HEK293 (cell line): Measurements from ENCODE around the gene ZNF319.

Source experiments
- CTCF ChIA-PET: fragments of 350-600 bp; formaldehyde crosslinking; extraction: SDS; loops from one replicate; lab custom pipeline; 2021; ENCODE audit warnings: antibody characterized with exemption; lab: Yijun Ruan, JAX
- POLR2A ChIA-PET: fragments of 300-600 bp; formaldehyde crosslinking; extraction: SDS; loops from one replicate; lab custom pipeline; 2020; ENCODE audit warnings: antibody characterized with exemption, inconsistent platforms; lab: Yijun Ruan, JAX
- H3K27ac ChIP-seq: fragments of 200-500 bp; sonication (Bioruptor generic); 2 replicates; pipeline ENCODE4 v1.5.1; 2014; ENCODE audit warnings: low read depth, low read length, control low read depth, inconsistent platforms; ENCODE audit errors: extremely low read depth
- H3K36me3 ChIP-seq, 2 experiments: fragments of 200-500 bp in 1 of 2; sonication (Bioruptor generic) in 1 of 2; 1 replicate in 1 of 2; 2 replicates in 1 of 2; pipeline ENCODE4 v1.5.1; 2014 to 2017; ENCODE audit warnings: inconsistent platforms in 2 of 2, low read length in 2 of 2; ENCODE audit not compliant: control insufficient read depth in 2 of 2, insufficient read depth in 1 of 2
- H3K4me1 ChIP-seq: fragments of 200-500 bp; sonication (Bioruptor generic); 2 replicates; pipeline ENCODE4 v1.5.1; 2014; ENCODE audit warnings: mild to moderate bottlenecking, low read length, inconsistent platforms; ENCODE audit not compliant: control insufficient read depth, insufficient read depth
- H3K4me3 ChIP-seq: 2 replicates; pipeline ENCODE4 v1.5.1; 2011; ENCODE audit warnings: low read depth, mild to moderate bottlenecking, control low read depth, low read length, moderate library complexity
- H3K9me3 ChIP-seq: fragments of 200-500 bp; sonication (Bioruptor generic); 2 replicates; pipeline ENCODE4 v1.5.1; 2014; ENCODE audit warnings: low read depth, low read length, inconsistent platforms; ENCODE audit not compliant: control insufficient read depth, insufficient read depth
- SCRT1 ChIP-seq: fragments of 450-650 bp; formaldehyde crosslinking; IDR thresholded peaks from 2 replicates; pipeline ENCODE4 v1.5.1; 2016; ENCODE audit warnings: missing biosample characterization, missing genetic modification characterization, borderline replicate concordance
- SCRT2 ChIP-seq: fragments of 450-650 bp; formaldehyde crosslinking; IDR thresholded peaks from 2 replicates; pipeline ENCODE4 v1.5.1; 2016; ENCODE audit warnings: missing biosample characterization, missing genetic modification characterization
- SP2 ChIP-seq: fragments of 450-650 bp; formaldehyde crosslinking; IDR thresholded peaks from 2 replicates; pipeline ENCODE4 v1.5.1; 2016; ENCODE audit warnings: missing biosample characterization, missing genetic modification characterization
- ZNF133 ChIP-seq: fragments of 450-650 bp; formaldehyde crosslinking; IDR thresholded peaks from 2 replicates; pipeline ENCODE4 v1.5.1; 2016; ENCODE audit warnings: missing biosample characterization, missing genetic modification characterization
- ZNF239 ChIP-seq: fragments of 450-650 bp; formaldehyde crosslinking; IDR thresholded peaks from 2 replicates; pipeline ENCODE4 v1.5.1; 2016; ENCODE audit warnings: missing biosample characterization, missing genetic modification characterization
- ZNF274 ChIP-seq, 2 experiments: fragments of 200-500 bp in 1 of 2; fragments of 450-650 bp in 1 of 2; sonication (Bioruptor generic) in 1 of 2; formaldehyde crosslinking in 1 of 2; IDR thresholded peaks; 2 replicates each; pipeline versions ENCODE4 v1.5.1 to v1.6.1; 2014 to 2016; ENCODE audit warnings: borderline replicate concordance in 1 of 2, inconsistent platforms in 1 of 2, low read length in 1 of 2, missing biosample characterization in 1 of 2, missing genetic modification characterization in 1 of 2
- ZNF335 ChIP-seq: fragments of 450-650 bp; formaldehyde crosslinking; conservative IDR thresholded peaks from 2 replicates; pipeline ENCODE4 v1.5.1; 2016; ENCODE audit warnings: missing biosample characterization, missing genetic modification characterization
- ZNF354C ChIP-seq: fragments of 450-650 bp; formaldehyde crosslinking; IDR thresholded peaks from 2 replicates; pipeline ENCODE4 v1.5.1; 2016; ENCODE audit warnings: missing biosample characterization, missing genetic modification characterization, low read depth, borderline replicate concordance
- ZNF423 ChIP-seq: fragments of 450-650 bp; formaldehyde crosslinking; IDR thresholded peaks from 2 replicates; pipeline ENCODE4 v1.5.1; 2016; ENCODE audit warnings: missing biosample characterization, missing genetic modification characterization
- ZNF600 ChIP-seq: fragments of 450-650 bp; formaldehyde crosslinking; IDR thresholded peaks from 2 replicates; pipeline ENCODE4 v1.5.1; 2016; ENCODE audit warnings: missing biosample characterization, missing genetic modification characterization
- ZNF626 ChIP-seq: fragments of 450-650 bp; sonication (Bioruptor Pico); formaldehyde crosslinking; IDR thresholded peaks from 2 replicates; pipeline ENCODE4 v1.5.1; 2018; ENCODE audit warnings: missing biosample characterization, missing genetic modification characterization, inconsistent platforms
- ZNF843 ChIP-seq: fragments of 450-650 bp; formaldehyde crosslinking; IDR thresholded peaks from 2 replicates; pipeline ENCODE4 v1.5.1; 2016; ENCODE audit warnings: missing biosample characterization, missing genetic modification characterization
- ZSCAN23 ChIP-seq: fragments of 450-650 bp; formaldehyde crosslinking; IDR thresholded peaks from 2 replicates; pipeline ENCODE4 v1.5.1; 2016; ENCODE audit warnings: missing biosample characterization, missing genetic modification characterization
- TF ChIP-seq, protein P1 (sequence below): fragments of 450-650 bp; formaldehyde crosslinking; IDR thresholded peaks from 2 replicates; pipeline ENCODE4; 2016; ENCODE audit warnings: missing biosample characterization, missing genetic modification characterization
- TF ChIP-seq, protein P2 (sequence below): fragments of 450-650 bp; formaldehyde crosslinking; conservative IDR thresholded peaks from 2 replicates; pipeline ENCODE4 v1.5.1; 2016; ENCODE audit warnings: low read depth, missing biosample characterization, missing genetic modification characterization
- TF ChIP-seq, protein P3 (sequence below): fragments of 450-650 bp; formaldehyde crosslinking; IDR thresholded peaks from 2 replicates; pipeline ENCODE4 v1.5.1; 2016; ENCODE audit warnings: missing biosample characterization, missing genetic modification characterization
- TF ChIP-seq, protein P4 (sequence below): fragments of 450-650 bp; formaldehyde crosslinking; IDR thresholded peaks from 2 replicates; pipeline ENCODE4 v1.5.1; 2016; ENCODE audit warnings: missing biosample characterization, missing genetic modification characterization
- TF ChIP-seq, protein P5 (sequence below): fragments of 450-650 bp; formaldehyde crosslinking; IDR thresholded peaks from 2 replicates; pipeline ENCODE4 v1.5.1; 2017; ENCODE audit warnings: missing biosample characterization, missing genetic modification characterization
- TF ChIP-seq, protein P6 (sequence below): fragments of 450-650 bp; formaldehyde crosslinking; IDR thresholded peaks from 2 replicates; pipeline ENCODE4 v1.5.1; 2016; ENCODE audit warnings: missing biosample characterization, missing genetic modification characterization
- TF ChIP-seq, protein P7 (sequence below): fragments of 450-650 bp; formaldehyde crosslinking; IDR thresholded peaks from 2 replicates; pipeline ENCODE4 v1.5.1; 2016; ENCODE audit warnings: missing biosample characterization, missing genetic modification characterization

The ZNF319 gene

DNA sequence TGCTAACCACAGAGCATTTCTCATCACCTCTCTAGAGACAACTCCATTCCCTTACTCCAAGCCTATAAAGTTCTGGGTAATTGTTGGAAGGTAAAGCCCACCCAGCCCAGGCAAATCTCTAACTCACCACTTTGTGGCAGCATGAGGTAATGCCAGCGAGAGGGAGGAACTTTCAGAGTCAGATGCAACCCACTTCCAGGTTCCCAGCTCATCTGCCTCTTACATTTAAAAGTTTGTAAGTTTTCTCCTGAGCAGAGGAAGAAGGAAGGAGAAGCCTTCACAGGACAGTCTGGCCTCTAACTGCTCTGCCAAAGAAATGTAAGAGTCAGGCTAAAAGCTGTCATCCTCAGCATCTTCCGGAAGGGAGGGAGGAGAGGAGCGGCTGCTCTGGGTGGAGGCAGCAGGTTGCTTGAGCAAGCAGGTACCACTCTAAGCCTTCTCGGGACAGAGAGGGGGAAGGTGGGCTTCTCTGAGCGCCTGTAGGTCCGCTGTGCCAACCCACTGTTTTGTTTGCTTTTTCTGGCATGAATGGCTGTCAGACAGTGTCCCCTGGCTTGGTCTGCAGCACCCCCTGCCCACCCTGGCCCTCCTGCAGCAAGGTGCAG is 1.0 kb downstream of the ZNF319 start:
- no peaks in the 10 kb centered on the region for H3K9me3 ChIP-seq
- H3K4me1 ChIP-seq = no peaks in the 10 kb centered on the region
- peak overlapping the region; percentile 27; the same call in 1 of the 2 replicates for H3K27ac ChIP-seq
- peaks cover 0 to 52% of the 10 kb centered on the region in 2 experiments; a peak in 1 of 3 replicates for H3K36me3 ChIP-seq
- POLR2A ChIA-PET = interaction anchor here (1.5 kb wide), 1 partner anchor 130 kb away, joined by 3 read pairs; the partner anchor contains the start of gene CFAP20
- TF ChIP-seq ZNF423 (tag by site-specific recombination) (no peak), SCRT1 (tag by site-specific recombination) (no peak), ZNF626 (no peak), ZSCAN23 (tag by site-specific recombination) (no peak), ZNF600 (peak; percentile 30; the same call in 1 of the 2 replicates), SCRT2 (tag by site-specific recombination) (peak; percentile 28; the same call in 1 of the 2 replicates), ZNF239 (no peak), ZNF354C (tag by site-specific recombination) (no peak), ZNF133 (tag by site-specific recombination) (no peak), SP2 (0 out of 2 replicates have a peak, but pooled peaks have one; percentile 26), ZNF274 (IDR thresholded peaks at IDR 0.05; ENCODE audit: low read length) (no peak), ZNF274 (tag by site-specific recombination; IDR thresholded peaks at IDR 0.05; ENCODE audit: borderline replicate concordance) (no peak), ZNF843 (tag by site-specific recombination) (no peak), ZNF335 (tag by site-specific recombination) (peak; percentile 52)
- TF ChIP-seq, protein P1, sequence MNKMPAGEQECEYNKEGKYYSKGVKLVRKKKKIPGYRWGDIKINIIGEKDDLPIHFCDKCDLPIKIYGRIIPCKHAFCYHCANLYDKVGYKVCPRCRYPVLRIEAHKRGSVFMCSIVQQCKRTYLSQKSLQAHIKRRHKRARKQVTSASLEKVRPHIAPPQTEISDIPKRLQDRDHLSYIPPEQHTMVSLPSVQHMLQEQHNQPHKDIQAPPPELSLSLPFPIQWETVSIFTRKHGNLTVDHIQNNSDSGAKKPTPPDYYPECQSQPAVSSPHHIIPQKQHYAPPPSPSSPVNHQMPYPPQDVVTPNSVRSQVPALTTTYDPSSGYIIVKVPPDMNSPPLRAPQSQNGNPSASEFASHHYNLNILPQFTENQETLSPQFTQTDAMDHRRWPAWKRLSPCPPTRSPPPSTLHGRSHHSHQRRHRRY (tag by site-specific recombination) = no peak
- TF ChIP-seq, protein P2, sequence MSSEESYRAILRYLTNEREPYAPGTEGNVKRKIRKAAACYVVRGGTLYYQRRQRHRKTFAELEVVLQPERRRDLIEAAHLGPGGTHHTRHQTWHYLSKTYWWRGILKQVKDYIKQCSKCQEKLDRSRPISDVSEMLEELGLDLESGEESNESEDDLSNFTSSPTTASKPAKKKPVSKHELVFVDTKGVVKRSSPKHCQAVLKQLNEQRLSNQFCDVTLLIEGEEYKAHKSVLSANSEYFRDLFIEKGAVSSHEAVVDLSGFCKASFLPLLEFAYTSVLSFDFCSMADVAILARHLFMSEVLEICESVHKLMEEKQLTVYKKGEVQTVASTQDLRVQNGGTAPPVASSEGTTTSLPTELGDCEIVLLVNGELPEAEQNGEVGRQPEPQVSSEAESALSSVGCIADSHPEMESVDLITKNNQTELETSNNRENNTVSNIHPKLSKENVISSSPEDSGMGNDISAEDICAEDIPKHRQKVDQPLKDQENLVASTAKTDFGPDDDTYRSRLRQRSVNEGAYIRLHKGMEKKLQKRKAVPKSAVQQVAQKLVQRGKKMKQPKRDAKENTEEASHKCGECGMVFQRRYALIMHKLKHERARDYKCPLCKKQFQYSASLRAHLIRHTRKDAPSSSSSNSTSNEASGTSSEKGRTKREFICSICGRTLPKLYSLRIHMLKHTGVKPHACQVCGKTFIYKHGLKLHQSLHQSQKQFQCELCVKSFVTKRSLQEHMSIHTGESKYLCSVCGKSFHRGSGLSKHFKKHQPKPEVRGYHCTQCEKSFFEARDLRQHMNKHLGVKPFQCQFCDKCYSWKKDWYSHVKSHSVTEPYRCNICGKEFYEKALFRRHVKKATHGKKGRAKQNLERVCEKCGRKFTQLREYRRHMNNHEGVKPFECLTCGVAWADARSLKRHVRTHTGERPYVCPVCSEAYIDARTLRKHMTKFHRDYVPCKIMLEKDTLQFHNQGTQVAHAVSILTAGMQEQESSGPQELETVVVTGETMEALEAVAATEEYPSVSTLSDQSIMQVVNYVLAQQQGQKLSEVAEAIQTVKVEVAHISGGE (tag by site-specific recombination) = no peak
- TF ChIP-seq, protein P3, sequence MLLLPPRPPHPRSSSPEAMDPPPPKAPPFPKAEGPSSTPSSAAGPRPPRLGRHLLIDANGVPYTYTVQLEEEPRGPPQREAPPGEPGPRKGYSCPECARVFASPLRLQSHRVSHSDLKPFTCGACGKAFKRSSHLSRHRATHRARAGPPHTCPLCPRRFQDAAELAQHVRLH = no peak
- TF ChIP-seq, protein P4, sequence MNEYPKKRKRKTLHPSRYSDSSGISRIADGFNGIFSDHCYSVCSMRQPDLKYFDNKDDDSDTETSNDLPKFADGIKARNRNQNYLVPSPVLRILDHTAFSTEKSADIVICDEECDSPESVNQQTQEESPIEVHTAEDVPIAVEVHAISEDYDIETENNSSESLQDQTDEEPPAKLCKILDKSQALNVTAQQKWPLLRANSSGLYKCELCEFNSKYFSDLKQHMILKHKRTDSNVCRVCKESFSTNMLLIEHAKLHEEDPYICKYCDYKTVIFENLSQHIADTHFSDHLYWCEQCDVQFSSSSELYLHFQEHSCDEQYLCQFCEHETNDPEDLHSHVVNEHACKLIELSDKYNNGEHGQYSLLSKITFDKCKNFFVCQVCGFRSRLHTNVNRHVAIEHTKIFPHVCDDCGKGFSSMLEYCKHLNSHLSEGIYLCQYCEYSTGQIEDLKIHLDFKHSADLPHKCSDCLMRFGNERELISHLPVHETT = no peak
- TF ChIP-seq, protein P5, sequence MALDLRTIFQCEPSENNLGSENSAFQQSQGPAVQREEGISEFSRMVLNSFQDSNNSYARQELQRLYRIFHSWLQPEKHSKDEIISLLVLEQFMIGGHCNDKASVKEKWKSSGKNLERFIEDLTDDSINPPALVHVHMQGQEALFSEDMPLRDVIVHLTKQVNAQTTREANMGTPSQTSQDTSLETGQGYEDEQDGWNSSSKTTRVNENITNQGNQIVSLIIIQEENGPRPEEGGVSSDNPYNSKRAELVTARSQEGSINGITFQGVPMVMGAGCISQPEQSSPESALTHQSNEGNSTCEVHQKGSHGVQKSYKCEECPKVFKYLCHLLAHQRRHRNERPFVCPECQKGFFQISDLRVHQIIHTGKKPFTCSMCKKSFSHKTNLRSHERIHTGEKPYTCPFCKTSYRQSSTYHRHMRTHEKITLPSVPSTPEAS (tag by site-specific recombination) = no peak
- TF ChIP-seq, protein P6, sequence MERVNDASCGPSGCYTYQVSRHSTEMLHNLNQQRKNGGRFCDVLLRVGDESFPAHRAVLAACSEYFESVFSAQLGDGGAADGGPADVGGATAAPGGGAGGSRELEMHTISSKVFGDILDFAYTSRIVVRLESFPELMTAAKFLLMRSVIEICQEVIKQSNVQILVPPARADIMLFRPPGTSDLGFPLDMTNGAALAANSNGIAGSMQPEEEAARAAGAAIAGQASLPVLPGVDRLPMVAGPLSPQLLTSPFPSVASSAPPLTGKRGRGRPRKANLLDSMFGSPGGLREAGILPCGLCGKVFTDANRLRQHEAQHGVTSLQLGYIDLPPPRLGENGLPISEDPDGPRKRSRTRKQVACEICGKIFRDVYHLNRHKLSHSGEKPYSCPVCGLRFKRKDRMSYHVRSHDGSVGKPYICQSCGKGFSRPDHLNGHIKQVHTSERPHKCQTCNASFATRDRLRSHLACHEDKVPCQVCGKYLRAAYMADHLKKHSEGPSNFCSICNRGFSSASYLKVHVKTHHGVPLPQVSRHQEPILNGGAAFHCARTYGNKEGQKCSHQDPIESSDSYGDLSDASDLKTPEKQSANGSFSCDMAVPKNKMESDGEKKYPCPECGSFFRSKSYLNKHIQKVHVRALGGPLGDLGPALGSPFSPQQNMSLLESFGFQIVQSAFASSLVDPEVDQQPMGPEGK = no peak
- TF ChIP-seq, protein P7, sequence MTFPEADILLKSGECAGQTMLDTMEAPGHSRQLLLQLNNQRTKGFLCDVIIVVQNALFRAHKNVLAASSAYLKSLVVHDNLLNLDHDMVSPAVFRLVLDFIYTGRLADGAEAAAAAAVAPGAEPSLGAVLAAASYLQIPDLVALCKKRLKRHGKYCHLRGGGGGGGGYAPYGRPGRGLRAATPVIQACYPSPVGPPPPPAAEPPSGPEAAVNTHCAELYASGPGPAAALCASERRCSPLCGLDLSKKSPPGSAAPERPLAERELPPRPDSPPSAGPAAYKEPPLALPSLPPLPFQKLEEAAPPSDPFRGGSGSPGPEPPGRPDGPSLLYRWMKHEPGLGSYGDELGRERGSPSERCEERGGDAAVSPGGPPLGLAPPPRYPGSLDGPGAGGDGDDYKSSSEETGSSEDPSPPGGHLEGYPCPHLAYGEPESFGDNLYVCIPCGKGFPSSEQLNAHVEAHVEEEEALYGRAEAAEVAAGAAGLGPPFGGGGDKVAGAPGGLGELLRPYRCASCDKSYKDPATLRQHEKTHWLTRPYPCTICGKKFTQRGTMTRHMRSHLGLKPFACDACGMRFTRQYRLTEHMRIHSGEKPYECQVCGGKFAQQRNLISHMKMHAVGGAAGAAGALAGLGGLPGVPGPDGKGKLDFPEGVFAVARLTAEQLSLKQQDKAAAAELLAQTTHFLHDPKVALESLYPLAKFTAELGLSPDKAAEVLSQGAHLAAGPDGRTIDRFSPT = no peak
- TF ChIP-seq, all 188 proteins: peak for 4
- CTCF ChIA-PET = interaction anchor here (0.6 to 3.6 kb wide), 5 partner anchors 11 to 160 kb away, joined by 3 to 22 read pairs (median 4); no protein-coding TSS in a partner anchor
- H3K4me3 ChIP-seq = peak overlapping the region; percentile 77
